Left cardiac atrium (tissue), 4 donors: ENCODE results near the gene SLC22A14. TPM values are rescaled to one million over a fixed set of nuclear protein-coding genes. Genes with fewer than 3 reads are reported as not detected.
"Not testable (repeated sequence)": the region's sequence is repeated elsewhere in the genome, so short reads cannot be mapped to it uniquely, and the experiment has no call there.

Experiments used
- ATAC-seq, 2 donors: fragments of 200-7000 bp; cut with Tn5 transposase; one replicate each; pipeline ENCODE4 v1.9.1; 2020; ENCODE audit warnings: mild to moderate bottlenecking in 2 of 2, moderate library complexity in 2 of 2
- DNase-seq: peaks from one replicate; pipeline ENCODE4 v3.0.0-alpha.2; 2020
- intact Hi-C, 2 donors: fragments of 100-400 bp; cut with DNase I; formaldehyde crosslinking; loops; one replicate each; pipeline versions ENCODE4 v1.14.1 to v1.15.1; 2022 to 2023
- total RNA-seq, 2 donors: library from RNA; stranded (reverse); fragmentation: NEBNext Ultra II Directional; extraction: Animal tissue kit (Norgen Biotek cat#: 25700); gene quantifications; one replicate each; pipeline ENCODE4 v1.2.1, GENCODE V29; 2021
- donor health status: DM: no; HTN: yes; CAD: no.
- donor health status: DM: no; HTN: yes; CAD: no; lungs with severe emphysema.
- donor health status: DM: yes; HTN: yes; CAD: no.
- donor health status: Dilated cardiomyopathy.

Gene SLC22A14
- total RNA-seq, 2 donors from 2014 or later = 0.09 to 0.13 TPM

DNA sequence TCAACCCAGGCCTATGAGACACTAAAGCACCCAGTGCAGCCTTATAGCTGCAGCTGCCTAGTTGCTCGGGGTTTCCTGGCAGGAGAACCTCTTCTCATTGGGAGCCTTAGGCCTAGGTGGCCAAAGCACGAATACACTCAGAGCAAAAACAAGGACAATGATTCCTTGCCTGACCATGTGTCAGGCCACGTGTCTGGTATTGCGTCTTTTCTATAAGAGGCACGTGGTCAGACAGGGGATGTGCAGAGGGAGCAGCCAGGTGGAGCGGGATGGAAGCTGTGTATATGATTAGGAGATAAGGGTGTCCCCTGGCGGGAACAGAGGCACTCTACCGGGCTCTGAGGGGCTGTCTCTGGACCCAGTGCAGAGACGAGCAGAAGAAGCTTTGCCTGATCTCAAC is 26.4 kb downstream of the SLC22A14 start:
- intact Hi-C loops = no loop called here
- no peak for ATAC-seq
- DNase-seq = no peak

DNA sequence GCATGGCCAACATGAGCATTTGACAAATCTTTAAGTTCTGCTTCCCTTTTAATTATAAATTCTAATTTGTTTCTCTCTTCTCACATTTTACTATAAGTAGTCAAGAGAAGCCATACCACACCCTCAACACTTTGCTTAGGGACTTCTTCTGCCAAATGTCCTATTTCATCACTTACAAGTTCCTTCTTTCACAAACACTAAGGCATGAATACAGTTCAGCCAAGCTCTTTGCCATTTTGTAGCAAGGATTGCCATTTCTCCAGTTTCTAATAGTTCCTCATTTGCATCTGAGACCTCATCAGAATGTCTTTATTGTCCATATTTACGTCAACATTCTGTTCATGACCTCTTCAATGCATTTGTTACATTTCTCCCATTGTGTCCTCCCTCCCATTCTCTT is 29.4 kb downstream of the SLC22A14 start:
- ATAC-seq (no peak), DNase-seq (no peak)
- intact Hi-C loops = no loop called here

- no peak for ATAC-seq
- intact Hi-C loops = no loop called here
- no peak for DNase-seq
Measured at GRCh38 chr3:38311941-38312340, 29.8 kb downstream of the SLC22A14 start.

DNA sequence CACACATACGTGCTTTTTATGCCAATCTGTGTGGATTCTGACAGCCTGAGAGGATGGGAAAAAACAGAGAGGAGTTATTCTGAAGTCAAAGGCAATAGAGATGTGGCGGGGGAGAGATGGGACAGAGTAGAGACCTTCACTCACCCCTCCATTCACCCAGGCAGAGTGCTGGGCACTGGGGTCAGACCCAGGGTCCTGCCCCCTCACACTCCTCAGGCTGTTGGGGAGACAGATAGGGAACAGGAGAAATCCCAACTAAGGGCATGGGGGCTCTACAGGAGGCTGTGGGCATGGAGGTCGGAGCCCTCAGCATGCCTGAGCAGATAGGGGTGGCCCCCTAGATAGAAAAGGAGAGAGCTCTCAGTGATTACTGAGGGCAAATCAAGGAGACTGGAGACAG is 30.3 kb downstream of the SLC22A14 start:
- no peak for DNase-seq
- no peak for ATAC-seq
- intact Hi-C loops = no loop called here

DNA sequence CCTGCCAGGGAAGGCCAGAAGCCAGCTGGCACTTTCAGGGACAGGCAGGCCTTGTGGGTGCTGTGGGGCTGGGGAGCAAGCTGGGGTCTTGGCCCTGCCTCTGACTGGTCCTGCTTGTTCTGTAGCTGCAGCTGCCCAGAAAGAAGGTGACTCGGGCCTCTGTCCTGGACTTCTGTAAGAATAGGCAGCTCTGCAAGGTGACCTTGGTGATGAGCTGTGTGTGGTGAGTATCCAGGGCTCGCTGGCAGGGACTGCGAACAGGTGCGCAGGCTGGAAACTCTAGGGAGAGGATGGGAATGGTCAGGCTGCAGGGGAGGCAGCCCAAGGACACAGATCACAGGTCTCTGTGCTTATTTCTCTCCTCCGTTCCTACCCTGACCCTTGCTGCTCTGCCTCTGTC is 31.2 kb downstream of the SLC22A14 start:
- intact Hi-C loops = no loop called here
- DNase-seq (no peak), ATAC-seq (no peak)

- DNase-seq (no peak), ATAC-seq (no peak)
- intact Hi-C loops = no loop called here
Measured at GRCh38 chr3:38313695-38314094, 31.6 kb downstream of the SLC22A14 start.

DNA sequence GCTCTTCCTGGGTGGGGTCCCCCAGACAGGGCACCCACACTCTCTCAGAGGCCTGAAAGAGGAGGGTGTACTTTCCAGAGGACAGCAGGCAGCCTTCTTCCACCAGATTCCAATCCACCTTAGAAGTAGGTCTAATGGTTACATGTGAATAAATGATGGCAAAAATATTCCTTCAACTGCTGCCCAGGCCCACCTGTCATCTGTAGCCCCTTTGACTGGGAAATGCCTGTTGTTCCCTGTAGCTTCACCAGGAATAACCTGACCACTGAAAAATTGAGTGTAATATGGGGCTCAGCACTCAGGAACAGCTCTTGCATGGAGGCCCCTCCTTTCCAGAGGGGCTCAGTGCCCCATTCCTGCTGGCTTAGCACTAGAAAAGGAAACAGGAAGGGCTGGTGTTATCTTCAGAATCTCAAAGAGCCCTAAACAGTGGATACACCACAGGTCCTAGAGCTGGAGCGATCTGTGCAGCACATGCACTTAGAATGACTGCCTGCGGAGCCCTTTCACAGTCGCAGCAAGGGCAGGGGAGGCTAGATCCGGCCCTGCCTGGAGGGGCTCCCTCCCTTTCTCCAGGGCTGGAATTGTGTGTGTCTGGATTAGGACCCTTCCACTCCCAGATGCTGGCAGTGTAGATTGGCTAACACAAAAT is 32.1 kb downstream of the SLC22A14 start:
- ATAC-seq (no peak), DNase-seq (no peak)
- intact Hi-C loops = no loop called here

GRCh38 chr3:38314764-38315487 is 32.8 kb downstream of the SLC22A14 start:
- no peak for DNase-seq
- intact Hi-C loops = no loop called here
- ATAC-seq = no peak

- no peak for DNase-seq
- ATAC-seq = no peak
- intact Hi-C loops = no loop called here
Measured at GRCh38 chr3:38315488-38316230, 33.6 kb downstream of the SLC22A14 start.

DNA sequence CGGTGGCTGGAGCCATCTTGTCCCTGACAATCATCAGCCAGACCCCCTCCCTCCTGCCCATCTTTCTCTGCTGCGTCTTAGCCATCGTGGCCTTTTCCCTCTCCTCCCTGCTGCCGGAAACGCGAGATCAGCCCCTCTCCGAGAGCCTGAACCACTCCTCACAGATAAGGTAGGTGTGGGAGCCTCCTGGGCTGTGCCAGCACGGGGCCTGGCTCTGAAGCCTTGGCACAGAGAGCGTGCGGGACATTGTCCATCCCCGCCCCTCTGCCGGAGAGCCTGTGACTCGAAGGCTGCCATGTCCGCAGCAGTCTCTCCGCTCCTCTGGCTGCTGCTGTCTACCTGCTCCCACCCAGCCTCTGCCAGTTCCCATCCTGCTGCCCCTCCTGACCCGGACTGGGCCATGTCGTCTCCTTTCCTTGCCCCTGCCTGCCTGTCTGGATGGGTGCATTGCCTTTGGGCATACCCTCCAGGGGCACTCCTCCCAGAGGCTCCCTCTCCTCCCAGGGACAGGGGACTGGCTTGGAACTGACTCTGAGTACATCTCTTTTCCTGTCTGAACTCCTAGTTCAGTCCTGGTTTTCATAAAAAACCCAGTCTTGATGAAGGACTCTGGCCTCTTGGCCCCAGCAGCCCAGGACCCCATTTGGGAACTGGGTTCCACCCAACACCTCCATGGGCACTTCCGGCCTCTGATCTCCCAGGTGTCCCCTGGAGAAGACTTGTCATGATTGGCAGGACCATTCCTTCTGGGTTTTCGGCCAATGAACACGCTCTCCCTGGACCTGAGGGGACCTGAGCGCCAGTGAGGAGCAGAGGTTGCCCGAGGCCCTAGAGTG is 34.5 kb downstream of the SLC22A14 start:
- ATAC-seq (no peak), DNase-seq (no peak)
- intact Hi-C loops = no loop called here

- no peak for ATAC-seq
- no peak for DNase-seq
- intact Hi-C loops = no loop called here
Measured at GRCh38 chr3:38317192-38317759, 35.2 kb downstream of the SLC22A14 start.

GRCh38 chr3:38318766-38319671 is 36.9 kb downstream of the SLC22A14 start:
- intact Hi-C loops = no loop called here
- no peak for ATAC-seq
- no peak for DNase-seq

DNA sequence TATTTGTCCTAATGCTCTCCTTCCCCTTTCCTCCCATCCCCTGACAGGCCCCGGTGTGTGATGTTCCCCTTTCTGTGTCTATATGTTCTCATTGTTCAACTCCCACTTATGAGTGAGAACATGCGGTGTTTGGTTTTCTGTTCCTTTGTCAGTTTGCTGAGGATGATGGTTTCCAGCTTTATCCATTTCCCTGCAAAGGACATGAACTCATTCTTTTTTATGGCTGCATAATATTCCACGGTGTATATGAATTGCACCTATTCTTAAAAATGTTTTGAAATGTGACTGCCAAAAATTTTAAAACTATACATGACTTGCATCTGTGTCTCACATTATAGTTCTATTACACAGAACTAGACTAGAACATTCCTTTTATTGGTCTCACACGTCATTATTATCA is 38.5 kb downstream of the SLC22A14 start:
- ATAC-seq, DNase-seq, intact Hi-C loops: not testable (repeated sequence)

DNA sequence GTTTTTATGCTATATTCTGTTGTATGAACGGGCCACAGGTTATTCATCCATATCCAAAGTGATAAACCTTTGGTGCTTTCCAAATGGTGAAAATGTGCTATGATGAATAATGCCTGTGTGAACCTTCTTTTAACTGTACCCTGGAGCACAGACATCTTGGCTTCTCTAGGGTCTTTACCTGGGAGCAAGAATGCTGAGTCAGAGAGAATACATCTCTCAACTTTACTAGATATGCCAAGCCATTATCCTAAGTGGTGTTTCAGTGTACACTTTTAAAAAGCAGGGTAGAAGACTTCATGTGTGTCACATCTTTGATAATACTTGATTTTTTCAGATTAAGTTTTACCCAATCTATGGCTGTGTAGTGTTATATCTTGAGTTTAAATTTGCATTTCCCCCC is 41.0 kb downstream of the SLC22A14 start:
- DNase-seq (no peak), ATAC-seq (no peak)
- intact Hi-C loops = no loop called here

DNA sequence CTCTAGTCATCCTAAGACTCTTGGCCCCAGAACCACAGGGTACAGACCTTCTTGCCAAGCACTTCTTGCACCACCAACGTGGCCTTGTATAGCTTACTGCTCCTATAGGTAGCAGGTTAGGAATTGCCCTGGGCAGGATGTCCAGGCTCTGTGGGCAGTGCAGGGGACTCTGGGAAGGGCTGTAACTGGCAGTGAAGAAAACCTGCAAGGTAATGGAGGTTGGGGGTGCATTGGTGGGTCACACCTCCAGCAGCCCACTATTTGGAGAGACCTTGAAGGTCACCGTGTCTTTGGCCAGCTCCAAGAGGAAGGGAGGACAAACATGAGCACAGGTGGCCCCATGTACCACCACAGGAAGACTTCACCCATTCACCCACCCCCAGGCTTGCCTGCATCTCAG is 43.2 kb downstream of the SLC22A14 start:
- no peak for DNase-seq
- intact Hi-C loops = no loop called here
- no peak for ATAC-seq

GRCh38 chr3:38327335-38328009 is 45.4 kb downstream of the SLC22A14 start:
- intact Hi-C loops = no loop called here
- ATAC-seq = no peak
- no peak for DNase-seq

- intact Hi-C loops = no loop called here
- no peak for DNase-seq
Measured at GRCh38 chr3:38331257-38332022, 49.3 kb downstream of the SLC22A14 start.

More at GRCh38 chr3:38331257-38332022, 49.3 kb downstream of the SLC22A14 start:
- no peak for ATAC-seq
